ENCODE measurements around the gene RER1.

- TF ChIP-seq, protein P1, sequence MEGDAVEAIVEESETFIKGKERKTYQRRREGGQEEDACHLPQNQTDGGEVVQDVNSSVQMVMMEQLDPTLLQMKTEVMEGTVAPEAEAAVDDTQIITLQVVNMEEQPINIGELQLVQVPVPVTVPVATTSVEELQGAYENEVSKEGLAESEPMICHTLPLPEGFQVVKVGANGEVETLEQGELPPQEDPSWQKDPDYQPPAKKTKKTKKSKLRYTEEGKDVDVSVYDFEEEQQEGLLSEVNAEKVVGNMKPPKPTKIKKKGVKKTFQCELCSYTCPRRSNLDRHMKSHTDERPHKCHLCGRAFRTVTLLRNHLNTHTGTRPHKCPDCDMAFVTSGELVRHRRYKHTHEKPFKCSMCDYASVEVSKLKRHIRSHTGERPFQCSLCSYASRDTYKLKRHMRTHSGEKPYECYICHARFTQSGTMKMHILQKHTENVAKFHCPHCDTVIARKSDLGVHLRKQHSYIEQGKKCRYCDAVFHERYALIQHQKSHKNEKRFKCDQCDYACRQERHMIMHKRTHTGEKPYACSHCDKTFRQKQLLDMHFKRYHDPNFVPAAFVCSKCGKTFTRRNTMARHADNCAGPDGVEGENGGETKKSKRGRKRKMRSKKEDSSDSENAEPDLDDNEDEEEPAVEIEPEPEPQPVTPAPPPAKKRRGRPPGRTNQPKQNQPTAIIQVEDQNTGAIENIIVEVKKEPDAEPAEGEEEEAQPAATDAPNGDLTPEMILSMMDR (IDR thresholded peaks at IDR 0.05), result no peak
- no peak for TF ChIP-seq POLR2A (IDR thresholded peaks at IDR 0.05)
Observed at GRCh38 chr1:2380816-2381591, 10.6 kb upstream of the RER1 start.
